GM19035 (cell line): Measurements from ENCODE around the gene OR2Y1.
"Not testable (repeated sequence)": the region's sequence is repeated elsewhere in the genome, so short reads cannot be mapped to it uniquely, and the experiment has no call there.

Experiments used
- ATAC-seq: cut with Tn5 transposase; IDR thresholded peaks from one replicate; pipeline ENCODE4 v1.9.1; 2021; ENCODE audit not compliant: unreplicated experiment

The OR2Y1 gene

GRCh38 chr5:180740953-180741352 lies 1.1 kb upstream of the OR2Y1 start:
- ATAC-seq, result not testable (repeated sequence)

GRCh38 chr5:180739271-180739670 lies 587 bp downstream of the OR2Y1 start:
- ATAC-seq, result no peak

GRCh38 chr5:180736536-180736935 lies 3.3 kb downstream of the OR2Y1 start:
- no peak for ATAC-seq

GRCh38 chr5:180724944-180725343 lies 14.9 kb downstream of the OR2Y1 start:
- ATAC-seq, result no peak

- ATAC-seq, result no peak
These were observed 15.9 kb downstream of the OR2Y1 start for GRCh38 chr5:180723936-180724335.

GRCh38 chr5:180720486-180720885 lies 19.4 kb downstream of the OR2Y1 start:
- no peak for ATAC-seq

- ATAC-seq, result no peak
These were observed 20.1 kb downstream of the OR2Y1 start for GRCh38 chr5:180719781-180720180.

GRCh38 chr5:180718810-180719453 lies 20.9 kb downstream of the OR2Y1 start:
- no peak for ATAC-seq

- no peak for ATAC-seq
These were observed 21.9 kb downstream of the OR2Y1 start for GRCh38 chr5:180717989-180718388.

GRCh38 chr5:180704362-180704761 lies 35.5 kb downstream of the OR2Y1 start:
- ATAC-seq, result no peak

GRCh38 chr5:180703912-180704311 lies 35.9 kb downstream of the OR2Y1 start:
- no peak for ATAC-seq

GRCh38 chr5:180703371-180703770 lies 36.5 kb downstream of the OR2Y1 start:
- ATAC-seq, result not testable (repeated sequence)

GRCh38 chr5:180700440-180700839 lies 39.4 kb downstream of the OR2Y1 start:
- not testable (repeated sequence) for ATAC-seq

GRCh38 chr5:180699042-180699441 lies 40.8 kb downstream of the OR2Y1 start:
- ATAC-seq, result no peak

GRCh38 chr5:180696116-180696515 lies 43.7 kb downstream of the OR2Y1 start:
- no peak for ATAC-seq

GRCh38 chr5:180692429-180692828 lies 47.4 kb downstream of the OR2Y1 start:
- no peak for ATAC-seq

GRCh38 chr5:180691046-180691445 lies 48.8 kb downstream of the OR2Y1 start:
- no peak for ATAC-seq

- no peak for ATAC-seq
These were observed 49.3 kb downstream of the OR2Y1 start for GRCh38 chr5:180690562-180690961.

GRCh38 chr5:180689775-180690174 lies 50.1 kb downstream of the OR2Y1 start:
- ATAC-seq, result no peak
